Measurements from ENCODE around the gene MERTK. TPM values are rescaled to one million over a fixed set of nuclear protein-coding genes. Genes with fewer than 3 reads are reported as not detected.
"Not testable (repeated sequence)": the region's sequence is repeated elsewhere in the genome, so short reads cannot be mapped to it uniquely, and the experiment has no call there.

MERTK gene
- total RNA-seq, 6 experiments from 2014 or later: not detected

- Mint-ChIP-seq H3K4me1 (ENCODE audit: low read depth) (peaks cover 65% of the 10 kb centered on the region), H3K9me3 (peaks cover 5% of the 10 kb centered on the region; the same call in 1 of the 2 replicates), H3K4me3 (peak overlapping the region; percentile 58), H3K27me3 (ENCODE audit: insufficient read depth) (no peaks in the 10 kb centered on the region), H3K27ac (peak overlapping the region; percentile 71), H3K36me3 (ENCODE audit: low read depth) (peaks cover 65% of the 10 kb centered on the region)
- TF ChIP-seq CTCF (IDR thresholded peaks at IDR 0.05): no peak
- peak; percentile 82 for DNase-seq
Measured at GRCh38 chr2:112065966-112066365, 167.6 kb downstream of the MERTK start.

- DNase-seq; H3K27me3 Mint-ChIP-seq (ENCODE audit: insufficient read depth); H3K27ac Mint-ChIP-seq; H3K4me3 Mint-ChIP-seq: not testable (repeated sequence)
- Mint-ChIP-seq H3K9me3 (peaks cover 17% of the 10 kb centered on the region), H3K4me1 (ENCODE audit: low read depth) (peaks cover 62% of the 10 kb centered on the region), H3K36me3 (ENCODE audit: low read depth) (peaks cover 62% of the 10 kb centered on the region)
Measured at GRCh38 chr2:112069794-112070193, 171.4 kb downstream of the MERTK start.

- Mint-ChIP-seq H3K27me3 (ENCODE audit: insufficient read depth) (peaks cover 6% of the 10 kb centered on the region), H3K4me1 (ENCODE audit: low read depth) (peaks cover 65% of the 10 kb centered on the region), H3K27ac (peak overlapping the region; percentile 73), H3K9me3 (peaks cover 17% of the 10 kb centered on the region), H3K4me3 (peak overlapping the region; percentile 49), H3K36me3 (ENCODE audit: low read depth) (peaks cover 64% of the 10 kb centered on the region)
- peak; percentile 41 for DNase-seq
- no peak for TF ChIP-seq CTCF (IDR thresholded peaks at IDR 0.05)
Measured at GRCh38 chr2:112073875-112074274, 175.5 kb downstream of the MERTK start.

- H3K4me3 Mint-ChIP-seq: peak overlapping the region; percentile 23
Measured at GRCh38 chr2:112074506-112074905, 176.1 kb downstream of the MERTK start.

GRCh38 chr2:112075490-112076260 is 177.3 kb downstream of the MERTK start:
- H3K36me3 Mint-ChIP-seq (ENCODE audit: low read depth): peaks cover 58% of the 10 kb centered on the region

More at GRCh38 chr2:112074506-112074905, 176.1 kb downstream of the MERTK start:
- H3K27ac Mint-ChIP-seq: peak overlapping the region; percentile 73
- no peak for DNase-seq
- peaks cover 60% of the 10 kb centered on the region for H3K4me1 Mint-ChIP-seq (ENCODE audit: low read depth)
- peaks cover 6% of the 10 kb centered on the region for H3K27me3 Mint-ChIP-seq (ENCODE audit: insufficient read depth)
- H3K9me3 Mint-ChIP-seq: peaks cover 13% of the 10 kb centered on the region
- TF ChIP-seq CTCF (IDR thresholded peaks at IDR 0.05): no peak
- H3K36me3 Mint-ChIP-seq (ENCODE audit: low read depth): peaks cover 64% of the 10 kb centered on the region

More at GRCh38 chr2:112075490-112076260, 177.3 kb downstream of the MERTK start:
- Mint-ChIP-seq H3K4me3 (peak overlapping the region; percentile 33), H3K9me3 (peaks cover 12% of the 10 kb centered on the region), H3K27me3 (ENCODE audit: insufficient read depth) (peaks cover 6% of the 10 kb centered on the region), H3K4me1 (ENCODE audit: low read depth) (peaks cover 58% of the 10 kb centered on the region), H3K27ac (peak overlapping the region; percentile 77)
- DNase-seq: no peak
- TF ChIP-seq CTCF (IDR thresholded peaks at IDR 0.05): no peak

Data from HFFc6 (cell line).